Vagina (tissue), 2 donors: Measurements from ENCODE around the gene SLC7A6OS. TPM values are rescaled to one million over a fixed set of nuclear protein-coding genes. Genes with fewer than 3 reads are reported as not detected.

ENCODE experiments used
- DNase-seq, 2 donors: peaks; one replicate each; pipeline ENCODE4 v3.0.0-alpha.2; 2017; ENCODE audit errors: extremely low spot score in 2 of 2
- H3K27ac ChIP-seq: fragments of 200-600 bp; sonication (generic); one replicate; pipeline ENCODE4 v1.5.1; 2019
- H3K27me3 ChIP-seq: fragments of 200-600 bp; sonication (generic); one replicate; pipeline ENCODE4 v1.5.1; 2019
- H3K36me3 ChIP-seq, 2 donors: fragments of 200-600 bp; sonication (generic); one replicate each; pipeline ENCODE4 v1.5.1; 2017 to 2019
- H3K4me1 ChIP-seq: fragments of 200-600 bp; sonication (generic); one replicate; pipeline ENCODE4 v1.5.1; 2019
- H3K4me3 ChIP-seq, 2 donors: fragments of 200-600 bp; sonication (generic); 1 replicate in 1 of 2; 2 replicates in 1 of 2; pipeline ENCODE4 v1.5.1; 2016 to 2019
- H3K9me3 ChIP-seq: fragments of 200-600 bp; sonication (generic); one replicate; pipeline ENCODE4 v1.5.1; 2019
- CTCF ChIP-seq, 3 experiments: fragments of 450-650 bp in 2 of 3; fragments of 200-600 bp in 1 of 3; sonication (generic) in 1 of 3; IDR thresholded peaks; one replicate each; pipeline ENCODE4 v1.5.1; 2017 to 2019; ENCODE audit warnings: antibody characterized with exemption in 3 of 3, mild to moderate bottlenecking in 2 of 3, moderate library complexity in 2 of 3
- POLR2A ChIP-seq, 2 donors: fragments of 450-650 bp; IDR thresholded peaks; one replicate each; pipeline ENCODE4 v1.6.1; 2017; ENCODE audit warnings: antibody characterized with exemption in 2 of 2, mild to moderate bottlenecking in 2 of 2, moderate library complexity in 2 of 2
- POLR2AphosphoS5 ChIP-seq, 2 donors: sonication (generic); formaldehyde crosslinking; IDR thresholded peaks; one replicate each; pipeline ENCODE4 v1.9.0; 2017; ENCODE audit warnings: antibody characterized with exemption in 2 of 2, mild to moderate bottlenecking in 2 of 2, low read depth in 1 of 2; ENCODE audit not compliant: insufficient read depth in 1 of 2
- intact Hi-C: fragments of 100-400 bp; cut with DNase I; formaldehyde crosslinking; loops from one replicate; pipeline ENCODE4 v1.15.1; 2023
- total RNA-seq: library from RNA; depleted of rRNA; stranded (reverse); fragments of >200 nt; gene quantifications from one replicate; pipeline ENCODE4 v1.2.3, GENCODE V29; 2016

The SLC7A6OS gene
- total RNA-seq, 1 donor from 2014 or later, result 15.5 TPM

GRCh38 chr16:68319185-68319908 lies 8.6 kb upstream of the SLC7A6OS start:
- intact Hi-C loops, result no loop called here
- no peaks in the 10 kb centered on the region for H3K27me3 ChIP-seq
- no peak overlapping the region for H3K4me3 ChIP-seq
- TF ChIP-seq POLR2AphosphoS5 (IDR thresholded peaks at IDR 0.05; ENCODE audit: insufficient read depth in 1 of 2, low read depth in 1 of 2), result no peak
- H3K36me3 ChIP-seq, result peaks cover 0 to 18% of the 10 kb centered on the region in 2 donors
- H3K27ac ChIP-seq, result no peak overlapping the region
- H3K9me3 ChIP-seq, result no peaks in the 10 kb centered on the region
- DNase-seq, result no peak
- H3K4me1 ChIP-seq, result no peaks in the 10 kb centered on the region

GRCh38 chr16:68313116-68313515 lies 2.4 kb upstream of the SLC7A6OS start:
- intact Hi-C loops, result loop anchor here (5.0 kb wide), 2 partner anchors 51 to 316 kb away; partner anchors contain the start of genes DPEP2 and SLC7A6

GRCh38 chr16:68310437-68310773 lies 341 bp downstream of the SLC7A6OS start:
- DNase-seq, result no peak
- TF ChIP-seq POLR2AphosphoS5 (IDR thresholded peaks at IDR 0.05; ENCODE audit: insufficient read depth in 1 of 2, low read depth in 1 of 2), result no peak
- TF ChIP-seq CTCF (IDR thresholded peaks at IDR 0.05), result no peak
- no peak for TF ChIP-seq POLR2A (IDR thresholded peaks at IDR 0.05)
- peaks cover 0 to 22% of the 10 kb centered on the region in 2 donors for H3K36me3 ChIP-seq

More at GRCh38 chr16:68313116-68313515, 2.4 kb upstream of the SLC7A6OS start:
- peaks cover 0 to 16% of the 10 kb centered on the region in 2 donors for H3K36me3 ChIP-seq
- no peak for TF ChIP-seq POLR2A (IDR thresholded peaks at IDR 0.05)
- no peak for TF ChIP-seq POLR2AphosphoS5 (IDR thresholded peaks at IDR 0.05; ENCODE audit: insufficient read depth in 1 of 2, low read depth in 1 of 2)
- no peak for TF ChIP-seq CTCF (IDR thresholded peaks at IDR 0.05)
- H3K4me1 ChIP-seq, result peaks cover 34% of the 10 kb centered on the region
- no peaks in the 10 kb centered on the region for H3K9me3 ChIP-seq
- no peak for DNase-seq
- no peaks in the 10 kb centered on the region for H3K27me3 ChIP-seq
- no peak overlapping the region for H3K27ac ChIP-seq
- no peak overlapping the region for H3K4me3 ChIP-seq

DNA sequence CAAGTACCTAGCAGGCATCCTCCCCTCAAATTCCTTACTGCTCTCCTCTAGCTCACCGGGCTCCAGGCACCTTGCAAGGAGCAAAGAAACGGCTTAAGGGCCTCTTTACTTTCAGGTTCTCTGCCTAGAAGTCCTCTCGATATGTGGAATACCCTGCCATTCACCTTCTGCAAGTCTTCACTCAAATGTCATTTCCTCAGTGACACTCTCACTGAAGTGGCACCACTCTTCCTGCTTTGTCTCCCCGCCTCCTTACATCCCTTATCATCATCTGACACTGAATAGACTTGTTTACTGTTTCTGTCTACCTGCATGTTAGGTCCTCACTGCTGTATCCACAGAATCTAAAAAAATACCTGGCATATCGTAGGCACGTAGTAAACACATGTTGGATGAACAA lies 947 bp downstream of the SLC7A6OS start:
- TF ChIP-seq CTCF (IDR thresholded peaks at IDR 0.05), result no peak
- TF ChIP-seq POLR2AphosphoS5 (IDR thresholded peaks at IDR 0.05; ENCODE audit: insufficient read depth in 1 of 2, low read depth in 1 of 2), result no peak
- TF ChIP-seq POLR2A (IDR thresholded peaks at IDR 0.05), result no peak
- no peak overlapping the region for H3K27ac ChIP-seq
- DNase-seq, result no peak
- H3K27me3 ChIP-seq, result no peaks in the 10 kb centered on the region
- H3K9me3 ChIP-seq, result no peaks in the 10 kb centered on the region
- peaks cover 34% of the 10 kb centered on the region for H3K4me1 ChIP-seq
- peak overlapping the region; percentile 71 to 81 for H3K4me3 ChIP-seq
- peaks cover 0 to 28% of the 10 kb centered on the region in 2 donors for H3K36me3 ChIP-seq
- intact Hi-C loops, result loop anchor here (5.0 kb wide), 2 partner anchors 47 to 312 kb away; partner anchors contain the start of genes DPEP2 and SLC7A6

More at GRCh38 chr16:68310437-68310773, 341 bp downstream of the SLC7A6OS start:
- no peaks in the 10 kb centered on the region for H3K27me3 ChIP-seq
- intact Hi-C loops, result loop anchor here (5.0 kb wide), 2 partner anchors 48 to 313 kb away; partner anchors contain the start of genes DPEP2 and SLC7A6
- H3K27ac ChIP-seq, result peak overlapping the region; percentile 73
- peaks cover 34% of the 10 kb centered on the region for H3K4me1 ChIP-seq
- H3K4me3 ChIP-seq, result peak overlapping the region; percentile 71 to 81
- no peaks in the 10 kb centered on the region for H3K9me3 ChIP-seq

DNA sequence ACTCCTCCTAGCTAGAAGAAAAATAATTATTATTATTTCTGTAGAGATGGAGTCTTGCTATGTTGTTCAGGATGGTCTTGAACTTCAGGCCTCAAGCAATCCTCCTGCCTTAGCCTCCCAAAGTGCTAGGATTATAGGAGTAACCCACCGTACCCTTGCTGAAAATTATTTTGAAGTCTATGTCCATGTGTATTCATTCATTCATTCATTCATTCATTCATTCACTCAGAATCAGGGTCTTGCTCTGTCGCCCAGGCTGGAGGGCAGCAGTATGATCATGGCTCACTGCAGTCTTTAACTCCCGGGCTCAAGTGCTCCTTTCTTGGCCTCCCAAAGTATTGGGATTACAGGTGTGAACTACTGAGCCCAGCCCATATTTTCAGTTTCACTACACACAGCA lies 4.1 kb downstream of the SLC7A6OS start:
- Histone ChIP-seq H3K9me3 (no peaks in the 10 kb centered on the region), H3K27me3 (no peaks in the 10 kb centered on the region), H3K27ac (no peak overlapping the region), H3K4me1 (peaks cover 22% of the 10 kb centered on the region), H3K36me3 (peaks cover 0 to 47% of the 10 kb centered on the region in 2 donors), H3K4me3 (no peak overlapping the region)
- intact Hi-C loops, result no loop called here
- TF ChIP-seq CTCF (IDR thresholded peaks at IDR 0.05), result no peak
- no peak for TF ChIP-seq POLR2AphosphoS5 (IDR thresholded peaks at IDR 0.05; ENCODE audit: insufficient read depth in 1 of 2, low read depth in 1 of 2)
- no peak for TF ChIP-seq POLR2A (IDR thresholded peaks at IDR 0.05)
- DNase-seq, result no peak
